Cardiac fibroblast (primary cell): ENCODE results near the gene EPAS1.

Experiments
- DNase-seq, 2 donors: peaks; one replicate each; pipeline versions ENCODE4 v3.0.0 to v3.0.0-alpha.2; 2010; ENCODE audit warnings: low read depth in 2 of 2
- H3K4me3 ChIP-seq, 2 donors: replicated peaks in 1 of 2; 1 replicate in 1 of 2; 2 replicates in 1 of 2; pipeline ENCODE4 v1.5.1; 2011; ENCODE audit warnings: low read depth in 2 of 2, low read length in 2 of 2, mild to moderate bottlenecking in 2 of 2, moderate library complexity in 1 of 2
- CTCF ChIP-seq: IDR thresholded peaks from one replicate; pipeline ENCODE4 v1.5.1; 2011; ENCODE audit warnings: low read depth, mild to moderate bottlenecking, low read length, inconsistent platforms

Gene EPAS1

GRCh38 chr2:46416739-46417403, 119.7 kb downstream of the EPAS1 start:
- DNase-seq: peak in 1 of 2 donors; percentile 40
- no peak for TF ChIP-seq CTCF
- no peak overlapping the region for H3K4me3 ChIP-seq

GRCh38 chr2:46420945-46421344, 123.7 kb downstream of the EPAS1 start:
- no peak overlapping the region for H3K4me3 ChIP-seq
- no peak for DNase-seq
- TF ChIP-seq CTCF: no peak

- DNase-seq: no peak
- TF ChIP-seq CTCF: no peak
- no peak overlapping the region for H3K4me3 ChIP-seq
Measured at GRCh38 chr2:46421361-46421760, 124.2 kb downstream of the EPAS1 start.

- TF ChIP-seq CTCF: no peak
- no peak for DNase-seq
- no peak overlapping the region for H3K4me3 ChIP-seq
Measured at GRCh38 chr2:46422717-46423394, 125.6 kb downstream of the EPAS1 start.

- DNase-seq: no peak
- TF ChIP-seq CTCF: no peak
- H3K4me3 ChIP-seq: no peak overlapping the region
Measured at GRCh38 chr2:46424937-46425336, 127.7 kb downstream of the EPAS1 start.

- no peak for TF ChIP-seq CTCF
- no peak for DNase-seq
- H3K4me3 ChIP-seq: no peak overlapping the region
Measured at GRCh38 chr2:46428911-46429436, 131.8 kb downstream of the EPAS1 start.
